IgD-negative memory B cell (primary cell): ENCODE results near the gene PFKL. TPM values are rescaled to one million over a fixed set of nuclear protein-coding genes. Genes with fewer than 3 reads are reported as not detected.
"Not testable (repeated sequence)": the region's sequence is repeated elsewhere in the genome, so short reads cannot be mapped to it uniquely, and the experiment has no call there.

ENCODE experiments used
- H3K27ac Mint-ChIP-seq, 3 donors: one replicate each; pipeline ENCODE4 v1.8.0; 2020 to 2022; ENCODE audit warnings: mild to moderate bottlenecking in 3 of 3, mixed read lengths in 3 of 3, moderate library complexity in 1 of 3
- H3K27me3 Mint-ChIP-seq: one replicate; pipeline ENCODE4 v1.8.0; 2021; ENCODE audit warnings: mixed read lengths
- H3K36me3 Mint-ChIP-seq: one replicate; pipeline ENCODE4 v1.8.0; 2020; ENCODE audit warnings: mild to moderate bottlenecking, mixed read lengths
- H3K4me1 Mint-ChIP-seq, 3 donors: one replicate each; pipeline ENCODE4 v1.8.0; 2020 to 2022; ENCODE audit warnings: mixed read lengths in 3 of 3, mild to moderate bottlenecking in 1 of 3
- H3K4me3 Mint-ChIP-seq, 4 donors: one replicate each; pipeline ENCODE4 v1.8.0; 2020 to 2022; ENCODE audit warnings: mild to moderate bottlenecking in 4 of 4, mixed read lengths in 4 of 4, moderate library complexity in 3 of 4
- H3K9me3 Mint-ChIP-seq, 3 donors: one replicate each; pipeline ENCODE4 v1.8.0; 2020 to 2021; ENCODE audit warnings: mixed read lengths in 3 of 3, mild to moderate bottlenecking in 1 of 3
- polyA plus RNA-seq: library from polyadenylated mRNA; unstranded; fragments of 300-500 nt; fragmentation: Illumina TruSeq; gene quantifications from one replicate; pipeline ENCODE4 v1.2.3, GENCODE V29; 2021

Gene PFKL
- polyA plus RNA-seq, 1 donor from 2014 or later, result 130 TPM

GRCh38 chr21:44342981-44343380 lies 43.1 kb downstream of the PFKL start:
- H3K4me3 Mint-ChIP-seq, result peak overlapping the region in 1 of 4 donors; percentile 67
- H3K27ac Mint-ChIP-seq, result peak overlapping the region in 1 of 3 donors; percentile 62
- not testable (repeated sequence) for H3K36me3 Mint-ChIP-seq, H3K9me3 Mint-ChIP-seq, H3K27me3 Mint-ChIP-seq
- peaks cover 8 to 12% (median 10%) of the 10 kb centered on the region in 3 donors for H3K4me1 Mint-ChIP-seq

GRCh38 chr21:44344541-44345183 lies 44.8 kb downstream of the PFKL start:
- Mint-ChIP-seq H3K4me3 (no peak overlapping the region), H3K27ac (no peak overlapping the region), H3K27me3 (peaks cover 14% of the 10 kb centered on the region), H3K9me3 (no peaks in the 10 kb centered on the region), H3K4me1 (peaks cover 4 to 9% (median 7%) of the 10 kb centered on the region in 3 donors), H3K36me3 (no peaks in the 10 kb centered on the region)

DNA sequence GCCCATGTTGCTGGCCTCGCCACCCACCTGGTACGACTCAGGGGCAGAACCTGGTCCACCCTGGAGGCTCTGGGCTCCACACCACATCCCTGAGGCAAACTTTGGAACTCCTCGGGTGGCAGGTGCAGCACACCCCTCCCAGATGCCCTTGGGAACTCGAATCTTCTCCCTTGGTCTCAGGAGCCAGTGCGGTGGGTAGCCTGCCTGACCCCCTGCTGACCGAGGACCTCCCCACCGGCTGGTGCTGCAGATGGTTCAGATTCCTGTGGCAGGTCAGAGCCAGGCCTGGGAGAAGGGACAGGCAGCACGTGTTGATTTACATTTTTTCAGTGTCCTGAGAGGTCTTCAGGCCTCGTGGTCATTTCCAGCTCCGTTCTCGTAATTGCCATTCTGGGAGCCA lies 45.6 kb downstream of the PFKL start:
- peaks cover 14% of the 10 kb centered on the region for H3K27me3 Mint-ChIP-seq
- H3K4me1 Mint-ChIP-seq, result peaks cover under 1 to 3% (median 3%) of the 10 kb centered on the region in 3 donors
- peak overlapping the region in 1 of 4 donors; percentile 40 for H3K4me3 Mint-ChIP-seq
- H3K36me3 Mint-ChIP-seq, result no peaks in the 10 kb centered on the region
- no peaks in the 10 kb centered on the region for H3K9me3 Mint-ChIP-seq
- peak overlapping the region in 1 of 3 donors; percentile 64 for H3K27ac Mint-ChIP-seq

DNA sequence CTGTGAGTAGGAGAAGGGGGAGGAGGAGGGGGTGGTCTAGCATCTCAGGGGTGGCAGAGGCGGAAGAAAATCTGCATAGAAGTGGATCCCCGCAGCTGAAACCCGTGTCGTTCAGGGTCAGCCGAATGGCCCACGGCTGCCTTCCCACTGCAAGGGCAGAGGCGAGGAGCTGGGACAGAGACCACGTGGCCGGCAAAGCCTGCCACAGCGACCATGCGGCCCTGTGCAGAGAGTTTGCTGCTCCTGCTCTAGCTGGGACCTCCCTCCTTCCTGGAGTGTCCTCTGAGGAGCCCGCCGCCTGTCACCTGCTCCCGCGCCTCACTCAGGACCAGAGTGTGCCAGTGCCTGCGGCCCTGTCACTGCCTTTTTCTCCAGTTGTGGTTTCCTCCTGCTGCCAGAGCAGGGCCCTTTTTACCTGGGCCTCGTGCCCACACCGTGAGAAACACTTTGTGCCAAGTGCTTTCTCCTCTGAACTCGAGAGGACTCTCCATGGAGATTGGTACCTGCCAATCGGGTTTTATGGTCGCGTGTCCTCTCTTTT lies 48.1 kb downstream of the PFKL start:
- Mint-ChIP-seq H3K9me3 (no peaks in the 10 kb centered on the region), H3K4me3 (no peak overlapping the region), H3K27ac (no peak overlapping the region), H3K4me1 (peaks cover 0 to 7% (median 5%) of the 10 kb centered on the region in 3 donors), H3K27me3 (peaks cover 19% of the 10 kb centered on the region), H3K36me3 (no peaks in the 10 kb centered on the region)

DNA sequence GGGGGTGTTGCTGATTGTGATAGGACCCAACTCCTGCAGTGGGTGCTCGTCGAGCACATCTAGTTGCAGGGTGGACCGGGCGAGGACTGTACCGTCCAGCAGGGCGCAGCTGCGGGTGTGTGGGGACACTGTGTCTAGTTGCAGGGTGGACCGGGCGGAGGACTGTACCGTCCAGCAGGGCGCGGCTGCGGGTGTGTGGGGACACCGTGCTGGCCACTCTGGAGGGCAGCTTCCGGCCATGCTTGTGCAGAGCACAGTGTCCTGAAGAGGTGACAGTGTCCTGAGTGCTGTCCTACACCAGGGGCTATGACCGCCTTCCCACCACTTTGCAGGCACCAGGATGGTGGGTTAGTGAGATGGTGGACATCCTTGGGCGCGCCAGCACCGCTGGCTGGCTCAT lies 49.0 kb downstream of the PFKL start:
- Mint-ChIP-seq H3K4me3 (no peak overlapping the region), H3K36me3 (no peaks in the 10 kb centered on the region), H3K9me3 (no peaks in the 10 kb centered on the region), H3K4me1 (peaks cover 5 to 15% (median 13%) of the 10 kb centered on the region in 3 donors), H3K27ac (no peak overlapping the region), H3K27me3 (peaks cover 21% of the 10 kb centered on the region)

DNA sequence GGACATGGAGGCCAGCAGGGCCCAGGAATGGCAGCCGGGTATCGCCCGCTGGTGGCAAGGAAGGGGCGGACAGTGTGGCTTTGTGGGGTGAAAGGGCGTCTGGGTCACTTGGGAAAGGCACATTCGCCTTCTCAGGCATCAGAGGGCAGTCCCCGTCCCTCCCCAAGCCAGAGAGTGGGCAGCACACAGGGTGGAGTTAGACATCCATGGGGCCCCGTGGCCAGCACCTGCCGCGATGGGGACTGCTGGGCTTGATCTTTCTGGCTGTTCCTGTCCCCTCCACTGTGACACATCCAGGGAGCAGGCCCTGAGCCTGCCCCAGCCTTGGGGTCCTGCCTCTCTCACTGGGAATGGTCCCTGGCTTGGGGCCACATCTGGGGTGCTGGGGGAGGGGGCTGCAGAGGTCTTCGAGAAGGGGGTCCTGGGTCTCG lies 49.6 kb downstream of the PFKL start:
- H3K36me3 Mint-ChIP-seq, result no peaks in the 10 kb centered on the region
- peaks cover 11 to 21% (median 19%) of the 10 kb centered on the region in 3 donors for H3K4me1 Mint-ChIP-seq
- peak overlapping the region in 1 of 4 donors; percentile 60 for H3K4me3 Mint-ChIP-seq
- no peaks in the 10 kb centered on the region for H3K9me3 Mint-ChIP-seq
- H3K27me3 Mint-ChIP-seq, result peaks cover 21% of the 10 kb centered on the region
- no peak overlapping the region for H3K27ac Mint-ChIP-seq

DNA sequence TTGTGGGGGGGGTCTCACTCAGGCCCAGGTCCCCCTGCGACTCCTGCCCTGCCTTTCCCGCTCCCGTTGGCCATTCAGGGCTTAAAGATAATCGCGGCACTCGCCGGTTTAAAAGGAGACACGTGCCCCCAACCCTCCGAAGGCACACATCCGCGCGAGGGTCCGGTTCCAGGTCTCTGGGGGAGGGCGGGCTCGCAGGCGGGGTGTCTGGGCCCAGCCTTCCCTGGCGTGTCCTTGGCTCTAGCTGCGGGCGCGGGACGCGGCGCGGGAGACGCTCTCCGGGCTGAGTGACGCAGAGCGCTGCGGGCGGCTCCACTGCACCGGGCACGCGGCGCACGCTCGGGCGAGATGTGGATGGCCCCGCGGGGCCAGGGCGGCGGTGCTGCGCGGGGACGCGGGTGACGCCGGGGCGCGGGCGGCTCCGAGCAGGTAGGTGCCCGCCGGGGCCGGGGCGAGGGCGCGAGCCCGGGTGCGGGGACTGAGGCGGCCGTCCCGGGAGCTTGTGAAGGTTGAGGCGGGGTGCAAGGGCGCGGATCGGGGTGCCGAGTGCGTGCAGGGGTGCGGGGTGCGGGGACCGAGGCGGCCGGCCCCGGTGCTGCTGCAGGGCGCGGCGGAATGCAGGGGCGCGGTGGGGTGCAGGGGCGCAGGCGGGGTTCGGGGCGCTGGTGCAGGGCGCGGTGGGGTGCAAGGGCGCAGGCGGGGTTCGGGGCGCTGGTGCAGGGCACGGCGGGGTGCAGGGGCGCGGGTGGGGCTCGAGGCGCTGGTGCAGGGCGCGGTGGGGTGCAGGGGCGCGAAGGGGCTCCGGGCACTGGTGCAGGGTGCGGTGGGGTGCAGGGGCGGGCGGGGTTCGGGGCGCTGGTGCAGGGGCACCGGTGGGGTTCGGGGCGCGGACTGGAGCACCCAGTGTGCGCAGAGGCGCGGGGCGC lies 50.3 kb downstream of the PFKL start:
- no peak overlapping the region for H3K4me3 Mint-ChIP-seq
- H3K27me3 Mint-ChIP-seq, result peaks cover 21% of the 10 kb centered on the region
- H3K36me3 Mint-ChIP-seq, result no peaks in the 10 kb centered on the region
- H3K4me1 Mint-ChIP-seq, result peaks cover 16 to 27% (median 24%) of the 10 kb centered on the region in 3 donors
- no peak overlapping the region for H3K27ac Mint-ChIP-seq
- no peaks in the 10 kb centered on the region for H3K9me3 Mint-ChIP-seq

DNA sequence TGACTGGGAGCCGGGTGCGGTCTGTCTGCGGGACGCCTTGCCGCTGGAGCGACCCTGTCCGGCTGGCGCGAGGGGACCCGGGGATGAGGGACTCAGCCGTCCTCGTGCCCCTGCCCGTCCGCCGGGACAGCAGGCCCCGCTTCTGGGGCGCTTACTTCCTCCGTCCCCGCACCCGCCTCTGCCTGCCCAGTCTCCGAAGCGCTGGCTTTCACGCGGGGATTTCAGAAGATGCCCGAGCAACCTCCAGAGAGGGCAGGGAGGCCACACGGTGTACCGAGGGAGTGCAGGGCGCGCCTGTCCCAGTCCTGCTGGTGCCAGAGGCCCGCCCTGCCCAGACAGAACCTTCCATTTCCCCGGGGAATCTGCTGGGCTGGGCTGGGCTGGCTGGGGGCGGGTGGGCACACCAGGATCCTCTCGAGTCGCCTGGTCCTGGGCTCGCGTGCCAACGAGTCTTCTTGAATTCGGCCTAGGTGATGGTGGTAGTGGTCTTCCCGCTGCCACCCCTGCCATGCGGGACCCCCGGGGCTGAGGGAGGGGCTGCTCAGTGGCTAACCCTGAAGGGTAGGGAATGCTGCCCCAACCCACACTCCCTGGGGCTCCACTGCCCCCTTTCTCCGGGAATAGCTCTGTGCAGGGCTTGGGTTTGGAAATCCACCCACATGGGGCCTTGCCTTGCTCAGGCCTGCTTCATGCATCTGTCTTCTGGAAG lies 51.1 kb downstream of the PFKL start:
- no peaks in the 10 kb centered on the region for H3K9me3 Mint-ChIP-seq
- no peak overlapping the region for H3K27ac Mint-ChIP-seq
- peaks cover 22 to 32% (median 30%) of the 10 kb centered on the region in 3 donors for H3K4me1 Mint-ChIP-seq
- peak overlapping the region in 1 of 4 donors; percentile 52 for H3K4me3 Mint-ChIP-seq
- peaks cover 4% of the 10 kb centered on the region for H3K36me3 Mint-ChIP-seq
- H3K27me3 Mint-ChIP-seq, result peaks cover 21% of the 10 kb centered on the region

- Mint-ChIP-seq H3K27ac (no peak overlapping the region), H3K4me3 (peak overlapping the region in 1 of 4 donors; percentile 52), H3K27me3 (peaks cover 19% of the 10 kb centered on the region), H3K4me1 (peaks cover 29 to 37% (median 35%) of the 10 kb centered on the region in 3 donors), H3K36me3 (peaks cover 4% of the 10 kb centered on the region), H3K9me3 (no peaks in the 10 kb centered on the region)
Observed at GRCh38 chr21:44351535-44352252, 51.8 kb downstream of the PFKL start.

DNA sequence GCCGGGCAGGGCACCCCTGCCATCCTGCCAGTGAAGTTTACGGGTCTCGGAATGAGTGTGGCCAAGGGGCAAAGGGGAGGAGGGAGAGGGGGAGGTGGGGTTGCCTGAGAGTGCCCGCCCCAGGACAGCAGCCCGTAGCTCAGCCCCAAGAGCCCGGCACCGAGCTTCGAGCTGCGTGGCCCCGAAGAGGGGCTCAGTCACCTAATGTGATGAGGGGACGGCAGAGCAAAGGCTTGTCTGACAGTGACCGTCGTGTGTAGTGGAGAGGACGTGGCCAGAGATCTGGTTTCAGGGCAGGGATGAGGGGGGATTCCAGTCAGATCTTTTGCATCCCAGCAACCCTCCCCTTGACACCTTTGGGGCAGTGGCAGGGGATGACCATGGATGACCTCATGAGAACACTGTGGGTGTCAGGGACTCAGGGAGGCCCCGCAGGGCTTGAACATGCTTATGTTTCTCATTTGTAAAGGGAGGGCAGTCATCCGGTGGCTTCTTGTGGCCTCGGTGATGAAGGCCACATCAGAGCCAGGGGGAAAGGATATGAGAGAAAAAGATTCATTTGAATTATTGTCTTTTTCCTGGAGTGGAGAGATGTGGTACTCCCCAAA lies 52.5 kb downstream of the PFKL start:
- H3K4me1 Mint-ChIP-seq, result peaks cover 29 to 39% (median 35%) of the 10 kb centered on the region in 3 donors
- peaks cover 4% of the 10 kb centered on the region for H3K36me3 Mint-ChIP-seq
- H3K27me3 Mint-ChIP-seq, result peaks cover 16% of the 10 kb centered on the region
- H3K4me3 Mint-ChIP-seq, result peak overlapping the region in 2 of 4 donors; percentile 52 to 91
- peak overlapping the region in 1 of 3 donors; percentile 43 for H3K27ac Mint-ChIP-seq
- H3K9me3 Mint-ChIP-seq, result no peaks in the 10 kb centered on the region

DNA sequence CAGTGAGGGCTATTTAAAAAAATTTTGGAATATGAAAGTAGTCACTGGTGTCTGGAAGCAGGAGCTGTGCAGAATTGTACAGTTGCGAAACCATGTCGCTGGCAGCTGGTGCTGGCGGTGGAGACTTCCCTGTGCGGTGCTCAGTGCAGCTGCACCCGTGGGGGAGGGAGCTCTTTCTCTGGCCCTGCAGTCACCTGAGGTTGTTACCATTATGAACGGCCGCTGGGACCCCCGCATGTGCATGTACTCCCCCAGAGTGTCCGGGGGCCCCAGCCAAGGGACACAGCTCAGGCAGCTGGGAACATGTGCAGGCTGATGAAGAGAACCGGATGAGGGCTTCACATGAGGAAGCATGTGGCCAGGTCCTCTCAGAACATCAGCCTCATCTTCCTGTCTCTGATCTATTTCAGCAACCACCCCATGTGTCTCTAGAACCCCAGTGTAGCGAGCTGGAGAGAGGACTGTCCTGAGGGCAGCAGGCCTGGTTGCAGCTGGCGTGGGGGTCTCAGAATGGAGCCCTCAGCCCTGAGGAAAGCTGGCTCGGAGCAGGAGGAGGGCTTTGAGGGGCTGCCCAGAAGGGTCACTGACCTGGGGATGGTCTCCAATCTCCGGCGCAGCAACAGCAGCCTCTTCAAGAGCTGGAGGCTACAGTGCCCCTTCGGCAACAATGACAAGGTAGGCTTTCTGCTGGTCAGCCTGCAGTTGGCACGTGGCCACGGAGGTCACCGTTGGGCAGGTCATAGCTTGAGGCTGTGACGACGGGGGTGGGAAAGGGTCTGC lies 53.5 kb downstream of the PFKL start, which contains the start of gene TRPM2:
TSS of gene TRPM2 (plus strand) at position 431 of the 780 bp plus-strand sequence. CDS start at position 511, 80 bp downstream.
- peaks cover 4% of the 10 kb centered on the region for H3K36me3 Mint-ChIP-seq
- peak within 1 kb of the TSS; percentile 43 to 84 (median 61) for H3K27ac Mint-ChIP-seq
- peaks cover 13% of the 10 kb centered on the region for H3K27me3 Mint-ChIP-seq
- H3K9me3 Mint-ChIP-seq, result no peaks in the 10 kb centered on the region
- H3K4me3 Mint-ChIP-seq, result peak within 1 kb of the TSS; percentile 69 to 91 (median 86)
- peaks cover 29 to 39% (median 35%) of the 10 kb centered on the region in 3 donors for H3K4me1 Mint-ChIP-seq

- Mint-ChIP-seq H3K9me3 (no peaks in the 10 kb centered on the region), H3K27ac (no peak overlapping the region), H3K27me3 (peaks cover 11% of the 10 kb centered on the region), H3K36me3 (peaks cover 4% of the 10 kb centered on the region), H3K4me1 (peaks cover 29 to 39% (median 35%) of the 10 kb centered on the region in 3 donors), H3K4me3 (peak overlapping the region; percentile 69 to 91 (median 86))
Observed at GRCh38 chr21:44354001-44354405, 54.1 kb downstream of the PFKL start.
